Lower leg skin (tissue), 3 donors: ENCODE data around the gene EXOC5.

Experiments
- CTCF ChIP-seq, 3 donors: fragments of 450-650 bp; IDR thresholded peaks; one replicate each; pipeline ENCODE4 v1.5.1; 2016; ENCODE audit warnings: antibody characterized with exemption in 3 of 3, mild to moderate bottlenecking in 3 of 3, moderate library complexity in 2 of 3
- POLR2A ChIP-seq, 2 donors: fragments of 450-650 bp; IDR thresholded peaks; one replicate each; pipeline ENCODE4 v1.6.1; 2016 to 2017; ENCODE audit warnings: antibody characterized with exemption in 2 of 2, mild to moderate bottlenecking in 1 of 2, moderate library complexity in 1 of 2

GRCh38 chr14:57293866-57294837 is 25.4 kb upstream of the EXOC5 start:
- TF ChIP-seq CTCF (IDR thresholded peaks at IDR 0.05) (no peak), POLR2A (IDR thresholded peaks at IDR 0.05) (no peak)
